Fibroblast of lung (primary cell): Measurements from ENCODE around the gene ZNF695. TPM values are rescaled to one million over a fixed set of nuclear protein-coding genes. Genes with fewer than 3 reads are reported as not detected.

ENCODE experiments used
- DNase-seq, 2 donors: peaks; one replicate each; pipeline versions ENCODE4 v3.0.0 to v3.0.0-alpha.2; 2010; ENCODE audit warnings: low read depth in 2 of 2
- H2AFZ ChIP-seq: 2 replicates; pipeline ENCODE4 v1.5.1; 2012; ENCODE audit warnings: low read length, control low read depth, inconsistent platforms
- H3K27ac ChIP-seq: 2 replicates; pipeline ENCODE4 v1.5.1; 2011; ENCODE audit warnings: low read length, control low read depth; ENCODE audit not compliant: insufficient read depth
- H3K27me3 ChIP-seq: 2 replicates; pipeline ENCODE4 v1.5.1; 2011; ENCODE audit warnings: mild to moderate bottlenecking, low read length; ENCODE audit not compliant: control insufficient read depth, insufficient read depth
- H3K36me3 ChIP-seq: 2 replicates; pipeline ENCODE4 v1.5.1; 2011; ENCODE audit warnings: low read length; ENCODE audit not compliant: control insufficient read depth, insufficient read depth
- H3K4me1 ChIP-seq: 2 replicates; pipeline ENCODE4 v1.5.1; 2011; ENCODE audit warnings: low read length; ENCODE audit not compliant: control insufficient read depth, insufficient read depth; ENCODE audit errors: extremely low read depth
- H3K4me2 ChIP-seq: 2 replicates; pipeline ENCODE4 v1.5.1; 2011; ENCODE audit warnings: low read length, control low read depth; ENCODE audit not compliant: insufficient read depth; ENCODE audit errors: extremely low read depth
- H3K4me3 ChIP-seq, 4 experiments: fragments of 200-600 bp in 1 of 4; sonication (generic) in 1 of 4; replicated peaks in 1 of 4; 2 replicates each; pipeline ENCODE4 v1.5.1; 2011 to 2016; ENCODE audit warnings: low read length in 4 of 4, low read depth in 3 of 4, mild to moderate bottlenecking in 3 of 4, control low read depth in 2 of 4, inconsistent platforms in 1 of 4, mixed read lengths in 1 of 4; ENCODE audit not compliant: insufficient read depth in 1 of 4; ENCODE audit errors: control extremely low read depth in 1 of 4
- H3K79me2 ChIP-seq: 2 replicates; pipeline ENCODE4 v1.5.1; 2012; ENCODE audit warnings: mild to moderate bottlenecking, low read length, inconsistent platforms; ENCODE audit not compliant: control insufficient read depth, insufficient read depth
- H3K9ac ChIP-seq: 2 replicates; pipeline ENCODE4 v1.5.1; 2011; ENCODE audit warnings: mild to moderate bottlenecking, low read length, control low read depth; ENCODE audit not compliant: insufficient read depth
- H3K9me3 ChIP-seq: 2 replicates; pipeline ENCODE4 v1.5.1; 2012; ENCODE audit warnings: low read depth, low read length; ENCODE audit not compliant: control insufficient read depth, insufficient read depth
- H4K20me1 ChIP-seq: 2 replicates; pipeline ENCODE4 v1.5.1; 2011; ENCODE audit warnings: low read length; ENCODE audit not compliant: control insufficient read depth, insufficient read depth; ENCODE audit errors: extremely low read depth
- EZH2 ChIP-seq: IDR thresholded peaks from 2 replicates; pipeline ENCODE4 v1.5.1; 2012; ENCODE audit warnings: low read length, control low read depth, mild to moderate bottlenecking; ENCODE audit errors: missing control alignments
- polyA plus RNA-seq, 2 donors: library from polyadenylated mRNA; depleted of rRNA in 1 of 2; stranded (reverse) in 1 of 2; unstranded in 1 of 2; fragments of >200 nt; gene quantifications; 2 replicates each; pipeline ENCODE4 v1.2.1, GENCODE V29; 2011 to 2012; ENCODE audit warnings: missing spikeins in 1 of 2
- total RNA-seq: library from RNA; depleted of rRNA; stranded (reverse); fragments of >200 nt; gene quantifications from 2 replicates; pipeline ENCODE4 v1.2.1, GENCODE V29; 2014
- TF ChIP-seq, protein P1 (sequence below), 2 donors: IDR thresholded peaks in 1 of 2; conservative IDR thresholded peaks in 1 of 2; 1 replicate in 1 of 2; 2 replicates in 1 of 2; pipeline ENCODE4 v1.5.1; 2011 to 2012; ENCODE audit warnings: low read length in 2 of 2, control low read depth in 1 of 2, inconsistent platforms in 1 of 2, low read depth in 1 of 2, mild to moderate bottlenecking in 1 of 2

Gene ZNF695
- total and polyA plus RNA-seq, 2 donors (not counting 1 experiment from before 2014, with no cell fraction given): 0.61 to 2.6 TPM

DNA sequence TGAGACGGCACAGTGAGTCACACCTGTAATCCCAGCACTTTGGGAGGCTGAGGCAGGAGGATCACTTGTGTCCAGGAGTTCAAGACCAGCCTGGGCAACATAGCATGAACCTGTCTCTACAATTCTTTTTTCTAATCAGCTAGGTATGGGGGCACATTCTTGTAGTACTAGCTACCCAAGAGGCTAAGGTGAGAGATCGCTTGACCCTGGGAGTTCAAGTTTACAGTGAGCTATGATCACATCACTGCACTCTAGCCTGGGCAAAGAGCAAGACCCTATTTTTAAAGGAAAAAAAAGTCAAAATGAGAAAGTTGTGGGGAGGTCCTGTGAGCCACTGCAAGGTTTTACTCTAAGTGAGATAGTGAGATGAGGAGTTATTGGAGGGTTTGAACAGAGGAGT, 41.4 kb downstream of the ZNF695 start:
- H3K4me3 ChIP-seq: no peak overlapping the region
- H3K4me1 ChIP-seq: no peaks in the 10 kb centered on the region
- H3K27me3 ChIP-seq: no peaks in the 10 kb centered on the region
- no peak overlapping the region for H3K27ac ChIP-seq
- H3K79me2 ChIP-seq: no peaks in the 10 kb centered on the region
- no peak overlapping the region for H2AFZ ChIP-seq
- H3K9me3 ChIP-seq: no peaks in the 10 kb centered on the region
- no peaks in the 10 kb centered on the region for H3K36me3 ChIP-seq
- no peaks in the 10 kb centered on the region for H4K20me1 ChIP-seq
- TF ChIP-seq EZH2: no peak
- TF ChIP-seq, protein P1, sequence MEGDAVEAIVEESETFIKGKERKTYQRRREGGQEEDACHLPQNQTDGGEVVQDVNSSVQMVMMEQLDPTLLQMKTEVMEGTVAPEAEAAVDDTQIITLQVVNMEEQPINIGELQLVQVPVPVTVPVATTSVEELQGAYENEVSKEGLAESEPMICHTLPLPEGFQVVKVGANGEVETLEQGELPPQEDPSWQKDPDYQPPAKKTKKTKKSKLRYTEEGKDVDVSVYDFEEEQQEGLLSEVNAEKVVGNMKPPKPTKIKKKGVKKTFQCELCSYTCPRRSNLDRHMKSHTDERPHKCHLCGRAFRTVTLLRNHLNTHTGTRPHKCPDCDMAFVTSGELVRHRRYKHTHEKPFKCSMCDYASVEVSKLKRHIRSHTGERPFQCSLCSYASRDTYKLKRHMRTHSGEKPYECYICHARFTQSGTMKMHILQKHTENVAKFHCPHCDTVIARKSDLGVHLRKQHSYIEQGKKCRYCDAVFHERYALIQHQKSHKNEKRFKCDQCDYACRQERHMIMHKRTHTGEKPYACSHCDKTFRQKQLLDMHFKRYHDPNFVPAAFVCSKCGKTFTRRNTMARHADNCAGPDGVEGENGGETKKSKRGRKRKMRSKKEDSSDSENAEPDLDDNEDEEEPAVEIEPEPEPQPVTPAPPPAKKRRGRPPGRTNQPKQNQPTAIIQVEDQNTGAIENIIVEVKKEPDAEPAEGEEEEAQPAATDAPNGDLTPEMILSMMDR (conservative IDR thresholded peaks at IDR 0.05 in 1 of 2, IDR thresholded peaks at IDR 0.05 in 1 of 2; ENCODE audit: low read depth in 1 of 2, low read length in 2 of 2): no peak
- DNase-seq: no peak
- no peak overlapping the region for H3K4me2 ChIP-seq
- no peak overlapping the region for H3K9ac ChIP-seq

DNA sequence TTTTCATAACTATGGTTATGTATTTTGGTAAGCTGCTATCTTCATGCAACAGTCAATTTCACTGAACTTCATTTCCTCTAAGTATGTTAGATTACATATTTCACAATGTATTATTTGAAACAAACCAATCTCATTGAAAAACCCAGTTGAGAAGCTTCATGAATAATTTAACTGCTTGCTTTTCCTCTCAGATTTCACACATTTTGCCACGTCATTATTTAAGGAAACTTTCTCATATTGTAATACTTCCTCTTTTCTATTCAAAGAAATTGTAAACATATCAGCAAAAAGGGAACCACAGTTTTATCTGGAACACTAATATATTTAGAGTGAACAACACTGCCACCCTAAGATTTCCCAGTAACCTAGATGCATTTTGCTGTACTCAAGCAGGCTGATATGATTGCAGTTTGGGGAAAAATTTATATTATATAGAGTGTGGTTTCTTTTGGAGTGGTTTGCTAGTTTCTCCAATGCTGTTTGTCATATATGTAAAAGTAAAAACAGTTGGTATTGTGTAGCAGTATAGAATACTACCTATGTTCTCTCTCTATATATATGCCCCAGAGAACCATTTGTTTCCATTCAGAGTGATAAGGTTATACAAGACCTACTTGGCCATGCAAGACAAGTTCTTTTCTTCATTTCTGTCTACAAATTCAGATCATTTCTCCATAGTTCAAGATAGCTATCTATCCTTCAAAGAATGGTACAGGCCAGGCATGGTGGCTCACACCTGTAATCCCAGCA, 47.7 kb downstream of the ZNF695 start:
- Histone ChIP-seq H3K27ac (no peak overlapping the region), H3K27me3 (no peaks in the 10 kb centered on the region), H3K4me3 (no peak overlapping the region), H3K9ac (no peak overlapping the region), H3K9me3 (no peaks in the 10 kb centered on the region), H3K79me2 (no peaks in the 10 kb centered on the region), H2AFZ (no peak overlapping the region), H3K4me1 (no peaks in the 10 kb centered on the region), H3K4me2 (no peak overlapping the region), H3K36me3 (no peaks in the 10 kb centered on the region), H4K20me1 (no peaks in the 10 kb centered on the region)
- TF ChIP-seq EZH2: no peak
- TF ChIP-seq, protein P1 (conservative IDR thresholded peaks at IDR 0.05 in 1 of 2, IDR thresholded peaks at IDR 0.05 in 1 of 2; ENCODE audit: low read depth in 1 of 2, low read length in 2 of 2): peak in 1 of 2 donors; percentile 15
- DNase-seq: peak in 1 of 2 donors; percentile 66

DNA sequence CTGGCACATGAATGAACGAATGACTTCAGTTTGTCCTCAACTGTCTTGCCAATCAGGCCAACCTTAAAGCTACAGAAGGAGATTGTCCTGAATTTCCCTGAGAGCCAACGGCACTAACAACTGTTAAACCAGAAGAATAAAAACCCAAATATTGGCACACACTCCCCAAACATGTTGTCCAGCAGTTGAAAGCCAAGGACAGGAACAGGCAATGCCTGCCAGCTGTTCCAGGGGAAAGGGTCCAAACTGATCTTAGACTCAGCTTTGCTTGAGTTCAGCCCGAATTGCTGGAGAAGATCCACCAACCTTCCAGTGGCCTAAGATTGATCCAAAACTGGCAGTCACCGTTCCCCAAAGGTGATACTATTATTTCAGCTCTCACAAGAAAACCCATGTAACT, 53.7 kb downstream of the ZNF695 start:
- Histone ChIP-seq H3K4me1 (no peaks in the 10 kb centered on the region), H3K4me2 (no peak overlapping the region), H3K4me3 (no peak overlapping the region), H4K20me1 (no peaks in the 10 kb centered on the region), H3K79me2 (no peaks in the 10 kb centered on the region), H2AFZ (no peak overlapping the region), H3K27me3 (no peaks in the 10 kb centered on the region), H3K9ac (no peak overlapping the region), H3K36me3 (no peaks in the 10 kb centered on the region), H3K9me3 (no peaks in the 10 kb centered on the region), H3K27ac (no peak overlapping the region)
- TF ChIP-seq EZH2: no peak
- TF ChIP-seq, protein P1 (conservative IDR thresholded peaks at IDR 0.05 in 1 of 2, IDR thresholded peaks at IDR 0.05 in 1 of 2; ENCODE audit: low read depth in 1 of 2, low read length in 2 of 2): no peak
- peak in 1 of 2 donors; percentile 33 for DNase-seq
